ENCODE measurements around the gene OR5K2.
A peak's percentile ranks its signal among the peaks of the same experiment; 100 is the strongest.

OR5K2 gene

GRCh38 chr3:98497381-98497780 lies at the start of gene OR5K2:
OR5K2 (plus strand) TSS chr3:98497681; CDS start chr3:98497681, 0 bp downstream.
- TF ChIP-seq, protein P1, sequence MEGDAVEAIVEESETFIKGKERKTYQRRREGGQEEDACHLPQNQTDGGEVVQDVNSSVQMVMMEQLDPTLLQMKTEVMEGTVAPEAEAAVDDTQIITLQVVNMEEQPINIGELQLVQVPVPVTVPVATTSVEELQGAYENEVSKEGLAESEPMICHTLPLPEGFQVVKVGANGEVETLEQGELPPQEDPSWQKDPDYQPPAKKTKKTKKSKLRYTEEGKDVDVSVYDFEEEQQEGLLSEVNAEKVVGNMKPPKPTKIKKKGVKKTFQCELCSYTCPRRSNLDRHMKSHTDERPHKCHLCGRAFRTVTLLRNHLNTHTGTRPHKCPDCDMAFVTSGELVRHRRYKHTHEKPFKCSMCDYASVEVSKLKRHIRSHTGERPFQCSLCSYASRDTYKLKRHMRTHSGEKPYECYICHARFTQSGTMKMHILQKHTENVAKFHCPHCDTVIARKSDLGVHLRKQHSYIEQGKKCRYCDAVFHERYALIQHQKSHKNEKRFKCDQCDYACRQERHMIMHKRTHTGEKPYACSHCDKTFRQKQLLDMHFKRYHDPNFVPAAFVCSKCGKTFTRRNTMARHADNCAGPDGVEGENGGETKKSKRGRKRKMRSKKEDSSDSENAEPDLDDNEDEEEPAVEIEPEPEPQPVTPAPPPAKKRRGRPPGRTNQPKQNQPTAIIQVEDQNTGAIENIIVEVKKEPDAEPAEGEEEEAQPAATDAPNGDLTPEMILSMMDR (conservative IDR thresholded peaks at IDR 0.05; ENCODE audit: low read depth, low read length): no peak
- no peak for DNase-seq (ENCODE audit: low read depth)
- H3K4me3 ChIP-seq (ENCODE audit: low read length): no peak within 1 kb of the TSS

- H3K4me3 ChIP-seq (ENCODE audit: low read length): no peak overlapping the region
- TF ChIP-seq, protein P1 (conservative IDR thresholded peaks at IDR 0.05; ENCODE audit: low read depth, low read length): no peak
- no peak for DNase-seq (ENCODE audit: low read depth)
Observed at GRCh38 chr3:98449606-98450193, 47.8 kb upstream of the OR5K2 start.

DNA sequence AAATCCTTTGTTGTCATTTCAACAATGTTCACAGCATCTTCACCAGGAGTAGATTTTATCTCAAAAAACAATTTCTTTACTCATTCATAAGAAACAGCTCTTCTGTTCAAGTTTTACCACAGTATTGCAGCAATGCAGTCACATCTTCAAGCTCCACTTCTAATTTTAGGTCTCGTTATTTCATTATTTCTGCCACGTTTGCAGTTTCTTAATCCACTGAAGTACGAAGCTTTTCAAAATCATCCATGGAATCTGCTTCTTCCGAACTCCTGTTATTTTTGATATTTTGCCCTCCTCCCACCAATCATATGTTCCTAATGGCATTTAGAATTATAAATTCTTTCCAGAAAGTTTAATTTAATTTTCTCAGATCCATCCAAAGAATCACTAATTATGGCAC lies 47.1 kb upstream of the OR5K2 start:
- no peak overlapping the region for H3K4me3 ChIP-seq (ENCODE audit: low read length)
- DNase-seq (ENCODE audit: low read depth): peak; percentile 23
- TF ChIP-seq, protein P1 (conservative IDR thresholded peaks at IDR 0.05; ENCODE audit: low read depth, low read length): no peak

- DNase-seq (ENCODE audit: low read depth): no peak
- no peak overlapping the region for H3K4me3 ChIP-seq (ENCODE audit: low read length)
- TF ChIP-seq, protein P1 (conservative IDR thresholded peaks at IDR 0.05; ENCODE audit: low read depth, low read length): no peak
Observed at GRCh38 chr3:98453827-98454226, 43.7 kb upstream of the OR5K2 start.

GRCh38 chr3:98454929-98455328 lies 42.6 kb upstream of the OR5K2 start:
- TF ChIP-seq, protein P1 (conservative IDR thresholded peaks at IDR 0.05; ENCODE audit: low read depth, low read length): no peak
- no peak for DNase-seq (ENCODE audit: low read depth)
- H3K4me3 ChIP-seq (ENCODE audit: low read length): no peak overlapping the region

- no peak for DNase-seq (ENCODE audit: low read depth)
- no peak overlapping the region for H3K4me3 ChIP-seq (ENCODE audit: low read length)
- TF ChIP-seq, protein P1 (conservative IDR thresholded peaks at IDR 0.05; ENCODE audit: low read depth, low read length): no peak
Observed at GRCh38 chr3:98457543-98457942, 39.9 kb upstream of the OR5K2 start.

DNA sequence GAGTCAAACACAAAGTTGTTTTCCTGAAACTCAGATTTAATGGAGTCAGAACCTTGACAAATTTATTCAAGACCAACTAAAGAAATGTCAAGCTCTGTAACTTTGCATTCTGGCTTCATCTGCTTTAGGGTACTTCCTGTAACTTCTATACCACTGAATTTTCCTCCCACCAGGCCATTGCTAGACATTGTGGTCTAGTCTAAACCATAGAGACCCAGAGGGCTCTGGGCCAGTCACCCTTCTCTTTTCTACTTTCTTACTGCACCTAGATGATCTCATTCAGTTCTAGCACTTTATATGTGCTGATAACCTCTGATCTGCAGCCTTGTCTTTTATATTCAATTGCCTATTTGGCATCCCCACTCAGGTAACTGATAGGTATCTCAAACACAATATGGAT lies 37.3 kb upstream of the OR5K2 start:
- H3K4me3 ChIP-seq (ENCODE audit: low read length): no peak overlapping the region
- TF ChIP-seq, protein P1 (conservative IDR thresholded peaks at IDR 0.05; ENCODE audit: low read depth, low read length): no peak
- no peak for DNase-seq (ENCODE audit: low read depth)
